ENCODE data around the gene DDX42.
A peak's percentile ranks its signal among the peaks of the same experiment; 100 is the strongest.

The DDX42 gene, protein sequence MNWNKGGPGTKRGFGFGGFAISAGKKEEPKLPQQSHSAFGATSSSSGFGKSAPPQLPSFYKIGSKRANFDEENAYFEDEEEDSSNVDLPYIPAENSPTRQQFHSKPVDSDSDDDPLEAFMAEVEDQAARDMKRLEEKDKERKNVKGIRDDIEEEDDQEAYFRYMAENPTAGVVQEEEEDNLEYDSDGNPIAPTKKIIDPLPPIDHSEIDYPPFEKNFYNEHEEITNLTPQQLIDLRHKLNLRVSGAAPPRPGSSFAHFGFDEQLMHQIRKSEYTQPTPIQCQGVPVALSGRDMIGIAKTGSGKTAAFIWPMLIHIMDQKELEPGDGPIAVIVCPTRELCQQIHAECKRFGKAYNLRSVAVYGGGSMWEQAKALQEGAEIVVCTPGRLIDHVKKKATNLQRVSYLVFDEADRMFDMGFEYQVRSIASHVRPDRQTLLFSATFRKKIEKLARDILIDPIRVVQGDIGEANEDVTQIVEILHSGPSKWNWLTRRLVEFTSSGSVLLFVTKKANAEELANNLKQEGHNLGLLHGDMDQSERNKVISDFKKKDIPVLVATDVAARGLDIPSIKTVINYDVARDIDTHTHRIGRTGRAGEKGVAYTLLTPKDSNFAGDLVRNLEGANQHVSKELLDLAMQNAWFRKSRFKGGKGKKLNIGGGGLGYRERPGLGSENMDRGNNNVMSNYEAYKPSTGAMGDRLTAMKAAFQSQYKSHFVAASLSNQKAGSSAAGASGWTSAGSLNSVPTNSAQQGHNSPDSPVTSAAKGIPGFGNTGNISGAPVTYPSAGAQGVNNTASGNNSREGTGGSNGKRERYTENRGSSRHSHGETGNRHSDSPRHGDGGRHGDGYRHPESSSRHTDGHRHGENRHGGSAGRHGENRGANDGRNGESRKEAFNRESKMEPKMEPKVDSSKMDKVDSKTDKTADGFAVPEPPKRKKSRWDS

DNA sequence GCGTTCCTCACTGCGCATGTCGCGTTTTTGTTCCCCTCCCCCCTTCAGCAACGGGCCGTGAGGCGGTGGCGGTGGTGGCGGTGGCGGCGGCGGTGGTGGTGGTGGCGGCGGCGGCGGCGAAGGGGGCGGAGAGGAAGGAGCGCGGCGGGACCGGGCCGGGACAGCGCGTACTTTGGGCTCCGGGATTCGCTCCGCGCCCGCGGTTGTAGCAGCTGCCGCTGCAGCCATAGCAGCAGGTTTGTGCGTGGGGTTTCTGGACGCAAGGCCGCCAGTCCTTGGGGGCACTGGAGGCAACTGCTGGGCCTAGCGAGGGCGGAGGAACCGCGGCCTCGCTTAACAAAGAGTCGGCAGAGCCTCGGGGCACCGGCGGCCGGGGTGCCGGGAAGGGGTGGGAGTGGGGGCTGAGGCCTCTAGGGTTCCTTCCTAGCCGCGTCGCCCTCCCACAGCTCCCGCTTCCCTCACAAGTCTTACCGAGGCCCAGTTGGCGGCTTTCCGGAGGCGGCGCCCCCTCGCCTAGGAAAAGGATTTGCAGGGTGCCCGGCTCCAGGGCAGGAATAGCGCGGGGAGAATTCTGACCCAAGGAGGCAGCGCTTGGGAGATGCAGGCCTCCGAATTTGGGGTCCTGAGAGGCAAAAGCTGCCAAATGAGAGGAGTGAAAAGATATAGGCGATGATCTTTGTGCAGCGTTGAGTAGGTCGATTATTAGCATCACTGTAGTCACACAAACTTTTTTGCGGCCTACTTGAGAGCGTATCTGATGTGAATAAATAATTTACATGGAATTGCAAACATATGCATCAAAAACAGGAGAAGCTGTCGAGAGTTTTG, at the start of gene DDX42:
Gene DDX42, plus strand, starts transcription at position 30 of the 828 bp plus-strand sequence. CDS start 12,880 bp downstream, outside the sequence.
- no peak for DNase-seq

- no peak for DNase-seq
These were observed 38.3 kb upstream of the DDX42 start for GRCh38 chr17:63735691-63736090.

DNA sequence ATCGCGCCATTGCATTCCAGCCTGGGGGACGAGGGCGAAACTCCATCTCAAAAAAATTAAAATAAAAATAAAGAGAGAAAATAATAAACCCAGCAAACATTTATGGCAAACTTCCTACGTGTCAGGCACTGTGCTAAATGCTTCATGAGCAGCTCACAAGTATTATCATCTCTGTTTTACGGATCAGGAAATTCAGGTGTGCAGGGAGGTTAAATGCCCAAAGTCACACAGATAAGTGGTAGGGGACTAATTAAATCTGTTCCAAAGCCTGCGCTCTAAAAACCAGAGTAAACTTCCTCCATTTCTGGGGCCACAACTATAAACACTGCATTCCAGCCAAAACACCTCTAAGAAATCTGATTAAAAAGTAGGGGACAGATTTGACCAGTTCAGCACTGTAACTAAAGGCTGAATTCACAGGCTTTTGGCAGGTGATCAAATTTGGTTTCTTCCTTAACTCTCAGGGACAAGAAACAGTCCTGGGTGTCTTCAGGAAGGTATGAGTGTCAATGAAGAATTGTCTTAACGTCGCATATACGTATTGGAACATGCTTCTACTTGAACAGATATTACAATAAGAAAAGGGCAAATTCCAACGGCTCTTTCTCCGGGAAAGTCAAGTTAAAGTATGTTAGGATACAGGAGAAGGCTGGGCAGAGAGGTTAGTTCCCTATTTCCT, 33.4 kb upstream of the DDX42 start:
- DNase-seq = no peak

DNA sequence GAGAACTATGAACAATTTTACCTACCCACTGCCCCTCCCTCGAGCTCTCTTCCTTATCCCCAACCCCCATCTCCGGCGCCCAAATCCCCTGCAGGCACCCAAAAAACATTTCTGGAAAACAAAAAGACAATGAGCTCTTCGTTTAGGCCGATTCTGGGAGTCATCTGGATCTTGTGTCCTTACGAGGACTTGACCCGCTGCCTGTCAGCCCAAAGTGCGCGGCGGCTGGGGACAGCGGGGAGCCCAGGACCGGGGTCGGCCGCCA, 32.9 kb upstream of the DDX42 start:
- DNase-seq = no peak

DNA sequence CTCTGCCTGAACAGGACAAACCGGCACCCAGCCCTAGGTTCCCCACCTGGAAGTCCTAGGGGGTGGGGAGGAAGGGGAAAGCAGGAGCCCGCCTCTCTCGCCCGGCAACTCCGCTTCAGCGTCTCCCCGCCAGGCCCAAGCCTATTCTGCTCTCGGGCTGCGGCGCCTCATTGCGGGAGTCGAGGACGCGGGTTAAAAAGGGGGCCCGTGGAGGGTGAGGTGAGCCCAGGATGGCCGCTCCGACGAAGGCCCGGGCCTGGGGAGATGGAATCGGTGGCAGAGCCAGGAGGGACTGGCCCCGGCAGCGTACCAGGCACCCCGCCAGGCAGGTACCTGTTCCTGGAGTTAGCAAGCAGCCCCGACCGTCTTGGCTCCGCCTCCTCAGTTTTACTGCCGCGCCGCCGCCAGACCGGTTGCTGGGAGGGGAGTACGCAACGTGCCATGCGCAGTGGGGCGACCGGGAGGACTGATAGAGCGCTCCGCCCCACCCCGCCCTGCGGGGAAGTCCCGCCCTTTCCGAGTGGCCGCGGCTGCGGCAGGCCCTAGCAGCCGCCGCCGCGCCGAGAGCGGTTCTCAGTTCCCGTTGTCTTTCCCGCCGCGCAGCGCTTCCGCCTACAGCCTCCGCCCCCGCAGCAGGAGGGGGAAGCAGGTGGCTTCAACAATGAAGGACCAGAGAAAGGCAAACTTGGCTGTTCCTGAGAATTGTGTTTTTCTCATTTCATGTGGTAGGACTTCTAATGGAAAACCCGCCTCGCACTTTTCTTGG, 32.4 kb upstream of the DDX42 start, which contains the start of gene STRADA:
Gene STRADA, minus strand, starts transcription at position 392 of the 766 bp plus-strand sequence. CDS start 13,430 bp downstream, outside the sequence.
- DNase-seq = peak; percentile 100

GRCh38 chr17:63751806-63752205, 22.2 kb upstream of the DDX42 start:
- peak; percentile 21 for DNase-seq

GRCh38 chr17:63752707-63753106, 21.3 kb upstream of the DDX42 start:
- no peak for DNase-seq

DNA sequence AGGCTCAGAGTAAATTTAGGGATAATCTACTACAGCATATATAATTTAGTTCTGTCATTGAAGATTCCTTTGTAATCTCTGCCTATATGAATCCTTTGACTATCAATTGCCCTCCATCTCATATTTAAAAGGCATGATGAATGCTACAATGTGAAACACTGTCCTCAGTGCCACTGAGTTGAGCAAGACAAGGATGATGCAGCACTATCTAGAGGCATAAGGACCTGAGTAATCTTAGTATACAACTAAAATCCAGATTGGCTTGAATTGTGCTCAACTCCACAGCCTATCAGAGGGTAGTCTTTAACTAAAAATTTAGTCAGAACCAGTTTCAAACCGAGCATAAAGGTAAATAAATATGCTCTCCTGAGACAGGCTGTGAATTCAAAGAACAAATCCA, 20.8 kb upstream of the DDX42 start:
- DNase-seq = no peak

DNA sequence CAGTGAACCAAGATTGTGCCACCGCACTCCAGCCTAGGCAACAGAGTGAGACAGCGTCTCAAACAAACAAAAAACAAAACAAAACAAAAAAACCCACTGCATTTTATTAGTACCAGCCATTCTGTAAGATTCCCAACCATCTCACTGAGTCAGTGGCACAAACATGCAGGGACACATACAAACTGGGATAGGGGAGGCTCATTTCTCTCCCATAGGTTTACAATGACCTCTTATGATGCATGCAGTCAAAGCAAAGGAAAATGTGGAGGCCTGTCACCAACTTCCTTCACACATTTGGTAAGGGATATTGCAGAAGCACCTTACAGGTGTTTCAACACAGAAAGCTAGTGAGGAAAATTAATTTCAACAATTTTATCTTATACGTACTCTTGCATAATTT, 19.9 kb upstream of the DDX42 start:
- DNase-seq = no peak

GRCh38 chr17:63758428-63758827, 15.5 kb upstream of the DDX42 start:
- no peak for DNase-seq

- peak; percentile 45 for DNase-seq
These were observed 13.0 kb upstream of the DDX42 start for GRCh38 chr17:63760771-63761539.

DNA sequence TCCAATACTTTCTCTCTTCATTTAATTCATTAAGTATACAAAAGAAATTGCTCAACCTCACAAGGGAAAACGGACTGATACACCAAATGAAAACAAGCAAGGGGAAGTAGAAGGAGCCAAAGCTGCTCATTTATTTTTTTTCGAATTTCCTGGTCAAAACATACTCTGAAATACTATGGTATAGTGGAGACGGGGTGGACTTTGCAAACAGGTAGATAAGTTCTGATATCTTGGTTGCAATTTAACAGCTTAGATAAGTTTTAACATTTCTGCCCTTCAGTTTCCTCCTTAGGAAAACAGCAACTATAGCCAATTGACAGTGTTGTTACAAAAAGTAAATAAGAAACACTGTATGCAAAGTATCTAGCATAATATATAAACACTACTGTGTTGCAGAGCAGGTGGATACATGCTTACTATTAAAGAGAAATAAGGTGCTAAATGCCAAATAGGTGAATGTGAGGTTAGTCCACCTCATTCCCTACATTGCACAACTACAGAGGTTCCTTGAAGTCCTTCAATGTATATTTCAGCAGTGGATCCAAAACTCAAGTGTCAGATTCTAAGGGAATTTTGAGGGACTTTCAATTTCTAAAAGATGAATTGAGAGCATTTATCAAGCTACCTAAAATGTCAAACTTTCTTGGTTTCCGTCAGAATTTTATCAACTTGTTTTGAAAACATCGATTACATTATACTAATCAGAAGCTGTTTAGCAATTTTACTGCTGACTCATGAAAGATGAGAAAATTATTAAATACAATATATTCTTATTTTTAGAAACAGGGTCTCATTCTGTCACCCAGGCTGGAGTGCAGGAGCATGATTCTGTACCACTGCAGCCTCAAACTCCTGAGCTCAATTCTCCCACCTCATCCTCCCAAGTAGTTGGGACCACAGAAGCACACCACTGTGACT, 11.6 kb upstream of the DDX42 start:
- no peak for DNase-seq

DNA sequence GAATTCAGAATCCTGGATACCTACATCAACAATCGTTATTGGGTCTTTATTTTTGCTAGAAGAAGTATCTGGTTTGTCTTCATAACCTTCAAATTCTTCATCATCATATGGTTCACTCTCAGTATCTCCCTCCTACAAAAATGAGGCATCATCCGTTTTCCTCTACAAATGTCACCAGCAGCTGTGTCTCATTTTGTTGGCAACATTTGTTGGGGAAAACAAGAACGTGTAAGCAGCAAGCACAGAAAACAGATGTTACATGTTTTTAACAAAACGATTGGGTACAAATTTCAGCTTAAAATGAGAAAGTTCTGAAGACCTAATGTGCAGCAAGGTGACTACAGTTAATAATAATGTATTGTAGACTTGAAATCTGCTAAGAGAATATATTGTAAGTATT, 9.3 kb upstream of the DDX42 start:
- DNase-seq = no peak

GRCh38 chr17:63766754-63767153, 7.2 kb upstream of the DDX42 start:
- no peak for DNase-seq

- DNase-seq = no peak
These were observed 5.5 kb upstream of the DDX42 start for GRCh38 chr17:63768433-63768832.

- no peak for DNase-seq
These were observed 1.1 kb upstream of the DDX42 start for GRCh38 chr17:63772801-63773271.

DNA sequence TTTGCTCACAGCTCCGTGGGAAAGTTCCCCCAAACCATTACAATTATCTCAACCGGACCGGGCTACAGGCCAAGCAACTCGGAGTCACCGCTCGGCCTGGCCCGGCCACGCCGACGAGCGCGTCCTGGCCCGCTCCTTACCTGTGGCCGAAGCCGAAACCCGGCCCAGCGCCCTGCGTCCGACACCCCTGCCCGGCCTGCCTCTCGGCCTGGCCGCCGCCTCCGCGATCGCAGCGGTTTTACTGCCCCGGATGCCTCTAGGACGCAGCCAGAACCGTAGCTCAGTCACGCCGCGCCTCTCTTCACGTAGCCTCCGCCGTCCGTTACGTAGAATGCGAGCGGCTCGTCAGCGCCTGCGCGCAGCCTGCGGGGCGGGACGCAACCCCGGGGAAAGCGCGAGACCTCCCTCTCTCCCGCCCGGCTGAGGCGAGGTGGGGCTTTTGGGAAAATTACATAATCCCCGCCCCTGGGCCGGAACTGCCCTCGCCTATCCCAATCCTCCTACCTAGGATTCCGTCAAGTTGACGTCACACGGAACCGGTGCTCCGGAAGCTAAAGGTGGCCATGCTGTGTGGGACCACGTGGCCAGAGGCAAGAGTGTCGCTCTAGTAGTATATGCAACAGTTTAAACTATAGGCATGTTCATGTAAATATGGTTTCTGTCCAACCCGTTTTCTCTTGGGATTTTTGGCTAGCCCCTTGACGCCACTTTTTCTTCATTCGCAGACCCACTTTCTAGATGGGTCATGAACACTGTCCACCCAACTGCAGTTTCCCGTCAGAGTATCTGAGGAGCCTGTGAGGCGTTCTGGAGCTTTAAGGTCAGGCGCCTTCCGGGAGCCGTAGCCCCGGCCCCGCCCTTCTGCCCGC, 464 bp upstream of the DDX42 start, which contains the start of gene CCDC47:
Gene CCDC47, minus strand, starts transcription at position 326 of the 869 bp plus-strand sequence. CDS start 7,422 bp downstream, outside the sequence.
- DNase-seq = peak; percentile 99

- peak; percentile 12 for DNase-seq
These were observed 947 bp downstream of the DDX42 start for GRCh38 chr17:63774969-63775265.

DNA sequence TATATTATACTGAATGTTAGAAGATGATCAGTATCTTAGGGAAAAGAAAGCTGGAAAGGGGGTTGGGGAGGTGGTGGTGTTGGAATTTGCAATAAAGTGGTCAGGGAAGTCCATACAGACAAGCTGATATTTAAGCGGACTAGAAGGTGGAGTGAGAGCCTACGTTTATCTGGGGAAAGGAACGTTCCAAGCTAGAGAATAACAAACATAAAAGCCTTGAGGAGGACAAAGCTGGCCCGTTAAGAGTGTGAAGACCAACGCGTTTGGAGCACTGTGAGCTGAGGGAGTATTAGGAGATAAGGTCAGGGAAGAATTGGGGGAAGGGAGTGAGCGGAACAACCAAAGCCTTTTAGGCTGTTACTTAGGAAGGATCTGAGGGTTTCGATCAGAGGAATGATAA, 1.4 kb downstream of the DDX42 start:
- no peak for DNase-seq
